Panc1 (cell line): ENCODE data around the gene PSMD4. TPM values are rescaled to one million over a fixed set of nuclear protein-coding genes. Genes with fewer than 3 reads are reported as not detected.

Source experiments
- ATAC-seq: fragments of 200-7000 bp; cut with Tn5 transposase; 2 replicates; pipeline ENCODE4 v1.9.1; 2020; ENCODE audit warnings: mild to moderate bottlenecking, moderate library complexity
- BruUV-seq: library from RNA; stranded (reverse); fragments of 400-500 nt; replicated peaks from 2 replicates; lab custom pipeline; 2021; lab: Mats Ljungman, UMichigan
- CTCF ChIA-PET: fragments of 300-600 bp; sonication (Branson Sonifier 250); formaldehyde crosslinking; loops from one replicate; lab custom pipeline; 2022; ENCODE audit warnings: antibody characterized with exemption; lab: Charles Lee
- POLR2A ChIA-PET: fragments of 300-600 bp; sonication (Branson Sonifier 250); formaldehyde crosslinking; loops from one replicate; lab custom pipeline; 2022; ENCODE audit warnings: antibody characterized with exemption; lab: Charles Lee
- DNase-seq: peaks from one replicate; pipeline ENCODE4 v3.0.0-alpha.2; 2010; ENCODE audit warnings: low read depth, low spot score
- H3K27ac ChIP-seq: 2 replicates; pipeline ENCODE4 v1.5.1; 2011; ENCODE audit warnings: mild to moderate bottlenecking, low read length, inconsistent platforms
- H3K27me3 ChIP-seq: fragments of 200-500 bp; sonication (Bioruptor generic); 2 replicates; pipeline ENCODE4 v1.6.0; 2014; ENCODE audit warnings: low read length, inconsistent platforms; ENCODE audit not compliant: control insufficient read depth, insufficient read depth
- H3K36me3 ChIP-seq: fragments of 200-500 bp; sonication (Bioruptor generic); 2 replicates; pipeline ENCODE4 v1.5.1; 2014; ENCODE audit warnings: inconsistent platforms, mild to moderate bottlenecking, low read length, moderate library complexity; ENCODE audit not compliant: control insufficient read depth, insufficient read depth
- H3K4me1 ChIP-seq: 2 replicates; pipeline ENCODE4 v1.5.1; 2011; ENCODE audit warnings: inconsistent platforms, mild to moderate bottlenecking, low read length, moderate library complexity; ENCODE audit not compliant: control insufficient read depth, insufficient read depth
- H3K4me3 ChIP-seq, 2 experiments: 2 replicates each; pipeline ENCODE4 v1.5.1; 2011 to 2012; ENCODE audit warnings: low read depth in 2 of 2, low read length in 2 of 2, mild to moderate bottlenecking in 2 of 2, inconsistent platforms in 1 of 2, moderate library complexity in 1 of 2
- H3K9me3 ChIP-seq: fragments of 200-500 bp; sonication (Bioruptor generic); 2 replicates; pipeline ENCODE4 v1.5.1; 2014; ENCODE audit warnings: low read depth, mild to moderate bottlenecking, inconsistent platforms, low read length, moderate library complexity; ENCODE audit not compliant: control insufficient read depth, insufficient read depth
- POLR2AphosphoS5 ChIP-seq: IDR thresholded peaks from 2 replicates; pipeline ENCODE4 v1.6.1; 2012; ENCODE audit warnings: mild to moderate bottlenecking, low read depth, low read length, moderate library complexity
- SIN3A ChIP-seq: IDR thresholded peaks from 2 replicates; pipeline ENCODE4 v1.6.1; 2012; ENCODE audit warnings: low read depth, mild to moderate bottlenecking, low read length, moderate library complexity, borderline replicate concordance; ENCODE audit not compliant: insufficient read depth
- TCF7L2 ChIP-seq: IDR thresholded peaks from 2 replicates; pipeline ENCODE4 v1.6.1; 2011; ENCODE audit warnings: mild to moderate bottlenecking, low read depth, low read length, inconsistent platforms
- in situ Hi-C: cut with HindIII; loops from 2 replicates; pipeline ENCODE4 v1.10.0; 2016; ENCODE audit warnings: low sequenced_read_pairs, low pct_unique_long_range_greater_than_20kb
- intact Hi-C: fragments of 100-400 bp; cut with micrococcal nuclease; formaldehyde crosslinking; loops from one replicate; pipeline ENCODE4 v1.10.0; 2022; ENCODE audit not compliant: unreplicated experiment
- total RNA-seq: library from RNA; stranded (reverse); gene quantifications from one replicate; pipeline ENCODE4 v1.2.1, GENCODE V29; 2021; ENCODE audit not compliant: unreplicated experiment
- TF ChIP-seq, protein P1 (sequence below): fragments of 450-650 bp; IDR thresholded peaks from 2 replicates; pipeline ENCODE4 v1.5.1; 2017; ENCODE audit warnings: mild to moderate bottlenecking
- TF ChIP-seq, protein P2 (sequence below), 2 experiments: IDR thresholded peaks; 2 replicates each; pipeline ENCODE4 v1.6.1; 2011 to 2012; ENCODE audit warnings: low read depth in 2 of 2, control low read depth in 1 of 2, low read length in 1 of 2, mild to moderate bottlenecking in 1 of 2, moderate library complexity in 1 of 2; ENCODE audit not compliant: insufficient read depth in 1 of 2

PSMD4 gene
- total RNA-seq, 1 experiment from 2014 or later = 256 TPM

DNA sequence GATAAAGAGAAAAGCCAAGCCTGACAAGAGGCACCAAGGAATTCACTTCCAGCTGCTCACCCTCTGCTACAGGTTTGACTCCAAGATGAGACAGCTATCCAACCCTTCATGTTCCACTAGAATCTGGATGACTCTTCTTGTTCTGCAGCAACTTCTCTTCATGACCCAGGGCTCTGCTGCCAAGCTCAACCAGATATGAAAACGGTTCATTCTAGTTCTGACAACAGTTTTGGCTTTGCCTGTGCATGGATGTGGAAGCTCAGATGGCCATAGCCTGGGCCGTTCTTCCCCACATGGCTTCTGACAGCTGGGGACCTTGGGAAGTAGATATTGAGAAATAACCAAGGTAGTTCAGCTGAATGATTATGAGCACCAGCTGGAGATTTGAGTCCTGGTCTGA, 59.0 kb downstream of the PSMD4 start:
- no TSS peak for BruUV-seq
- Histone ChIP-seq H3K9me3 (no peaks in the 10 kb centered on the region), H3K4me1 (peaks cover 16% of the 10 kb centered on the region), H3K4me3 (no peak overlapping the region), H3K36me3 (peaks cover 3% of the 10 kb centered on the region; the same call in 1 of the 2 replicates), H3K27me3 (no peaks in the 10 kb centered on the region), H3K27ac (no peak overlapping the region)
- ChIA-PET CTCF (no interaction called here), POLR2A (interaction anchor here (0.6 kb wide), 1 partner anchor 222 kb away, joined by 6 read pairs; no protein-coding TSS in a partner anchor)
- ATAC-seq (no peak), DNase-seq (no peak)
- TF ChIP-seq POLR2AphosphoS5 (no peak), SIN3A (no peak), TCF7L2 (no peak)
- TF ChIP-seq, protein P1, sequence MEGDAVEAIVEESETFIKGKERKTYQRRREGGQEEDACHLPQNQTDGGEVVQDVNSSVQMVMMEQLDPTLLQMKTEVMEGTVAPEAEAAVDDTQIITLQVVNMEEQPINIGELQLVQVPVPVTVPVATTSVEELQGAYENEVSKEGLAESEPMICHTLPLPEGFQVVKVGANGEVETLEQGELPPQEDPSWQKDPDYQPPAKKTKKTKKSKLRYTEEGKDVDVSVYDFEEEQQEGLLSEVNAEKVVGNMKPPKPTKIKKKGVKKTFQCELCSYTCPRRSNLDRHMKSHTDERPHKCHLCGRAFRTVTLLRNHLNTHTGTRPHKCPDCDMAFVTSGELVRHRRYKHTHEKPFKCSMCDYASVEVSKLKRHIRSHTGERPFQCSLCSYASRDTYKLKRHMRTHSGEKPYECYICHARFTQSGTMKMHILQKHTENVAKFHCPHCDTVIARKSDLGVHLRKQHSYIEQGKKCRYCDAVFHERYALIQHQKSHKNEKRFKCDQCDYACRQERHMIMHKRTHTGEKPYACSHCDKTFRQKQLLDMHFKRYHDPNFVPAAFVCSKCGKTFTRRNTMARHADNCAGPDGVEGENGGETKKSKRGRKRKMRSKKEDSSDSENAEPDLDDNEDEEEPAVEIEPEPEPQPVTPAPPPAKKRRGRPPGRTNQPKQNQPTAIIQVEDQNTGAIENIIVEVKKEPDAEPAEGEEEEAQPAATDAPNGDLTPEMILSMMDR = no peak
- TF ChIP-seq, protein P2, sequence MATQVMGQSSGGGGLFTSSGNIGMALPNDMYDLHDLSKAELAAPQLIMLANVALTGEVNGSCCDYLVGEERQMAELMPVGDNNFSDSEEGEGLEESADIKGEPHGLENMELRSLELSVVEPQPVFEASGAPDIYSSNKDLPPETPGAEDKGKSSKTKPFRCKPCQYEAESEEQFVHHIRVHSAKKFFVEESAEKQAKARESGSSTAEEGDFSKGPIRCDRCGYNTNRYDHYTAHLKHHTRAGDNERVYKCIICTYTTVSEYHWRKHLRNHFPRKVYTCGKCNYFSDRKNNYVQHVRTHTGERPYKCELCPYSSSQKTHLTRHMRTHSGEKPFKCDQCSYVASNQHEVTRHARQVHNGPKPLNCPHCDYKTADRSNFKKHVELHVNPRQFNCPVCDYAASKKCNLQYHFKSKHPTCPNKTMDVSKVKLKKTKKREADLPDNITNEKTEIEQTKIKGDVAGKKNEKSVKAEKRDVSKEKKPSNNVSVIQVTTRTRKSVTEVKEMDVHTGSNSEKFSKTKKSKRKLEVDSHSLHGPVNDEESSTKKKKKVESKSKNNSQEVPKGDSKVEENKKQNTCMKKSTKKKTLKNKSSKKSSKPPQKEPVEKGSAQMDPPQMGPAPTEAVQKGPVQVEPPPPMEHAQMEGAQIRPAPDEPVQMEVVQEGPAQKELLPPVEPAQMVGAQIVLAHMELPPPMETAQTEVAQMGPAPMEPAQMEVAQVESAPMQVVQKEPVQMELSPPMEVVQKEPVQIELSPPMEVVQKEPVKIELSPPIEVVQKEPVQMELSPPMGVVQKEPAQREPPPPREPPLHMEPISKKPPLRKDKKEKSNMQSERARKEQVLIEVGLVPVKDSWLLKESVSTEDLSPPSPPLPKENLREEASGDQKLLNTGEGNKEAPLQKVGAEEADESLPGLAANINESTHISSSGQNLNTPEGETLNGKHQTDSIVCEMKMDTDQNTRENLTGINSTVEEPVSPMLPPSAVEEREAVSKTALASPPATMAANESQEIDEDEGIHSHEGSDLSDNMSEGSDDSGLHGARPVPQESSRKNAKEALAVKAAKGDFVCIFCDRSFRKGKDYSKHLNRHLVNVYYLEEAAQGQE (IDR thresholded peaks at IDR 0.05; ENCODE audit: insufficient read depth in 1 of 2, low read depth in 2 of 2, low read length in 1 of 2) = no peak
- intact Hi-C loops (no loop called here), in situ Hi-C loops (no loop called here)

DNA sequence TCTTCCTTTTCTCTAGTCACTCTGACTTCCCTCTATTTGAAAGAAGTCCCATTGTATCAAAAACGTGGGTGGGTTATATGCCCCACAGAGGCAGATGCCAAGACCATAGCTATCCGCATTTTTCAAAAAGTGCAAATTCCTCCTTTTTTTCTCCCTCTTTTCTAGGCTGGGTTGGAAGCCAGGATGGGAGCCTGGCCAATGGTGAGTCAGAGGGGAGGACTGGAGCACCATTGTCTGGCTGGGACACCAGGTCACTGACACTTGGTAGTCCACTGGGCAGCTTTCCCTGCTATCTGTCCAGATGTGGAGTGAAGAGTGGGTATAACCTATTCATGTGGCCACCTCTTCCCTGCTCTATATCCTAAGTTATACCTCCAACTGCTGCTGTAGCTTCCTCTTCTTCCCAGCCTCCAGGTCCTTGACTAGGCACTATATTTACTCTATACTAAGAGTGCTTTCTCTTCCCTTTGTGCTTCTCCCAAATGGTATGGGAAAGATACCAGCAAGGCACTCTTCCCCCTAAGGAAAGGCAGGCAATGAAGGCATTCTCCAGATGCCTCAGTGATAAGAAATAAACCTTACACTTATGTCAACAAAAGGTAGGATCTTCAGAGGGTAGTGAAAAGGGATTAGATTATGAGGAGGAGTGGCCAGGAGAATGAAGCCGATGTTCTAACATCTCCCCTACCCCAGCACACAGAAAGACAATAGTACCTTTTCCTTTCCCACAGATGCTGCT, 59.8 kb downstream of the PSMD4 start:
- DNase-seq (no peak), ATAC-seq (no peak)
- in situ Hi-C loops (no loop called here), intact Hi-C loops (loop anchor here (1.0 kb wide), 1 partner anchor 33 kb away; the partner anchor contains the start of gene RFX5)
- Histone ChIP-seq H3K27ac (no peak overlapping the region), H3K27me3 (no peaks in the 10 kb centered on the region), H3K4me1 (peaks cover 16% of the 10 kb centered on the region), H3K4me3 (no peak overlapping the region), H3K9me3 (no peaks in the 10 kb centered on the region), H3K36me3 (peaks cover 3% of the 10 kb centered on the region; the same call in 1 of the 2 replicates)
- no TSS peak for BruUV-seq
- CTCF ChIA-PET = no interaction called here
- TF ChIP-seq POLR2AphosphoS5 (no peak), TCF7L2 (no peak), SIN3A (no peak)
- TF ChIP-seq, protein P1 = no peak
- TF ChIP-seq, protein P2 (IDR thresholded peaks at IDR 0.05; ENCODE audit: insufficient read depth in 1 of 2, low read depth in 2 of 2, low read length in 1 of 2) = no peak
- POLR2A ChIA-PET = no interaction called here
